ENCODE data around the gene RASGRF1.

RASGRF1 gene

DNA sequence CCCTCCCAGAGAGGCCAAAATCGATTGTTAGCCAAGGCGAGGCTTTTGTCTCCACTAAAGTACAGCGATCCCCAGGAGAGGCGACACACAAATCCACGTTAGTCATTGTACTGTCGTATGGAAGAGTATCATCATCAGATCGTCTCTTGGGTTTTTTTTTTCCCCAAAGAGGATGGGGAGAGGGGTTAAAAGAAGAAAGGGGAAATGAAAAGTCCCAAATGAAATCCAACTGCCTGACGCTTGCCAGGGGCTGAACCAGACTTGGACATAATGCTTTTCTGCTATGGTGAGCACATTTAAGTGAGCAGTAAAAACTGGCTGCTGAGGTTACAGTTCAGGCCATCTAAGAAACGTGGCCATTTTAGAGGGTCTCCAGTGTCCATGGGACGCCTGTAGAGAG is 107.8 kb downstream of the RASGRF1 start:
- no peak for DNase-seq

DNA sequence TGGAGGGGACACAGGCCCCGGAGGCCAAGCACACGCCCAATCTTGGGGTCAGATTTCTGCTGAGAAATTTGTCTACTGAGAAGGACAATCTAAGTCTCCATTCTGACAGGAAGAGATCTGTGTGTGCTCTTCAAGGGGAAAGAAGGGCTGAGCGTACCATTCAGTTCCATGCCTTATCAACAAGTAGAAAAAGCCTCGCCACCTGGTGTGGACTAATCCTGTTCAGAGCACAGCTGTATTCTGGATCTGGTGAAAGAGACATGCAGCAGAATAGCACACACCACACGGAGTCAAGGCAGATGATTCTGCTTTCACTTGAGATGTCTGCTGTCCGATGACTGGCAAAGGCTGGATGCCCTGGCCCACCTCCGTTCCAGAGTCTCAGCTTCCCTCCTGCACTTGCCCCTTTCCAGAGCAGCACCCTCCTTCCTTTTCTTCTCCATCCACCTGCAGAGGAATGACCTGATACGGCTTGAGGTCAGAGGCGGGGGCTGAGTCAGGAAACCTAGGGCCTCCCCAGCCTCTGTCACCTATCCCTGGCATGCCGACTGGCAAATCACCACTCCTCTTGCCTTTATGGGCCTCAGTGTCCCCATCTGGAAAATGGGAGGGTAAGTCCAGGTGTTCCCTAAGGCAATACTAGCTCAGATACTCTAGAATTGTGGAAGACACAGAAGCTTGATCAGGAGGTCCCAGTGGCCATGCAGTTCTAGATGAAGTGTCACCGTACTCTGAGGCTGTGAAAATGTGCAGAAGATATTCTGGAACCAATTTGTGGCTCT is 108.9 kb downstream of the RASGRF1 start:
- DNase-seq, result no peak

DNA sequence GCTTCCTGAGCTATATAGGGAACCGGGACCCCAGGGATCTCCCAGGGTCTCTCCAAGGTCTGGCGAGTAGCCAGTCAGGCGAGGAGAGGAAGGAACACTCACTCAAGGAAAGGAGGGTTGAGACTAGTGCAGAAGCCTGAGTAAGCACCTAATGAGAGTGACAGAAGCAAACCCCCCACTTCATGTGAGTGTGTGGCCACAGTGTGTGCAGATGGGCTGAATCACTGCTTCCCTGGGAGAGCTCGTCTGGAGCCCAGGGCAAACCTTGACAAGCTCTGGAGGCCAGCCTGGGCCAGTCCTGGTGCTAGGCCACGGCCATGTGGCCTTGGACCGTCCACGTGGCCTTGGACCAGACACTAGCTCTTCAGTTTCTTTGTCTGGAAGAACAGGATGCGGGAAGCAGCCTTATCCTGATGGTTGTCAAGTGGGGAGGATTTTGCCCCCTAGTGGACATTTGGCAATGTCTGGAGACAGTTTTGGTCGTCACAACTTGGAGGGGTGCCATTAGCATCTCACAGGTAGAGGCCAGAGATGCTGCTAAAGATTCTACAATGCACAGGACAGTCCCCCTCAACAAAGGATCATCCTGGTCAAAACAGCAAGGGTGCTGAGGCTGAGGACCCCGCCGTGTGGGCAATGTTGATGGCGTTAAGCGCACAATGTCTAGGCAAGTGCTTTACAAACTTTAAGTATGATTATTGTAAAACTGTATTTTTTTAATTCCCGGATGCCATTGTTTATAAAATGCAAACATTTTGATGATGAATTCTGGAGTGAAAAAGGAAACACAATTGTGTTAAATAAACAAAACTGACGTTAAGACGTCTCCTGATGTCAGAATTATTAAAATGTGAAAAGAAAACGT is 110.9 kb downstream of the RASGRF1 start:
- DNase-seq, result peak; percentile 65

DNA sequence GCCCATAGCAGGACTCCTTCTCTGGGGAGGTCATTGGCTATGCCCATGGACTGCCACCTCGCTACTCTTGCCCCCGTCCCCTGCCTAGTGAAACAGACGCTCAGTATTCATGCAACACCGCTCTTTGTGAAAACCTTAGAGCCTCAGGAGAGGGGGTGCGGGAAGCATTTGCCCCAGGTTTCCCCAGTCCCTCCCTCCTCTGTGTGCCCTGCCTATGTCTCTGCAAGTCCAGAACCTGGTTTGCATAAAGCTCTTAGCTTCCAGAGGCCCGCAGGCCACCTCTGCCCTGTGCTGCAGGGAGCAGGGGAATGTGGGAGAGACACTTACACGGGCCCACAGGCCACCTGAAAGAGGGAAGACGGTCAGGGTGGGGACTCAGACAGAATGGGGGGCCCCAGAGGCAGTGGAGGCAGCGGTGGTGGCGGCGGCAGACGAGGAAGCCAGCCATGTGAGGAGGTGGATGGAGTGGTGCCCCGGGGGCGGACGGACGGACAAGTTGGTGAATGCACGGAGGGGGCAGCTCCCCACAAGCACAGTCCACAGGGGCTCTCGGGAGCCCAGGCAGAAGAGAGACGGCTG is 111.9 kb downstream of the RASGRF1 start:
- no peak for DNase-seq

DNA sequence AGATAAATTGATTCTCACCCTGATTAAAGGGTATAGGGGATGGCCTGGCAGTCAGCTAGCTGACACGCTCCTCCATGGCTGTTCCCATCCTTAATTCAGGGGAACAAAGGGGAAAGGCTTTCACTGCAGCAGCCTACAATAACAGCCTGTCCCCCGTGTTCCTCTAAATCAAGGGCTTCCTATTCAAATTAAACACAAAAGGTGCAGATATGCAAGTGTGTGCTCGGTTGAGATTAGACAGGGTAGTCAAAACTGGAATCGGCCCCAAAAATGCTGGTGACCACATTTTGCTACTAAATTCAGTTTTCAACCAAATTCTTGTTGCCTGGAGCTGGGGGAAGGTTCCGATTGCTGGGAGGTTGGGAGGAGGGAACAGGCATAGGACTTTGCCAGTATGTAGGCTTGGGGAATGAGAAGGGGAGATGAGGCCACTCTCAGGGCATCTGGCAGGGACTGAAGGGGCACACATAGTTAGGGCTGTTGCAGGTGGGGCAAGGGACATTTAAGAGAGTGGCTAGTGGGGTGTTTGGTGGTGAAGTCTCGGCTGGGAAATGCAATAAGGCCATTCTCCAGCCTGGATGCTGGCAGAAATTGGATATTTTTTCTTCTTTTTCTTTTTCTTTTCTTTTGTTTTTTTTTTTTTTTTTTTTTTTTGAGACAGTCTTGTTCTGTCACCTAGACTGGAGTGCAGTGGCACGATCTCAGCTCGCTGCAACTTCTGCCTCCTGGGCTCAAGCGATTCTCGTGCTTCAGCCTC is 112.8 kb downstream of the RASGRF1 start:
- no peak for DNase-seq

DNA sequence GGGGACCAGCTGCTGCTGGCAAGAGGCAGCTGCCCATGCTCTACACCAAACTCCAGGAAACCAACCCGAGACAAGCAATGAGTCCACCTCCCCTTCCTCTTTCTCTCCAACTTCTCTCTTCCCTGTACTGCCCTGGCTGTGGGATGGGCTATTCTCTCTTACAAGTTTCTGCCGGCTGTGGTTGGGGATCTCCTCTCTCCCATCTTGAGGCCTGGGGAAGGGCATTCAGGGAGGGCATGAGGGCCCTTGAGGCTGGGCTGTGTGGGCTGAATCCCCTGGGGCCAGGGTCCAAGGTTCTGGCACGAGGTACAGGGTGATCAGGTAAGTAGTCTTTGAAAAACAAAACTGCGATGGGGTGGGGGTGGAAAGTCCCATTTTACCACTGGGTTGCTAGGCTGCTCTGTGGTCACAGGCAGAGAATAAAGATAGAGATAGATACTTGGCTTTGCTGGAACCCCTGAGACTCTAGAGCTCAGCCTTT is 113.4 kb downstream of the RASGRF1 start:
- no peak for DNase-seq

DNA sequence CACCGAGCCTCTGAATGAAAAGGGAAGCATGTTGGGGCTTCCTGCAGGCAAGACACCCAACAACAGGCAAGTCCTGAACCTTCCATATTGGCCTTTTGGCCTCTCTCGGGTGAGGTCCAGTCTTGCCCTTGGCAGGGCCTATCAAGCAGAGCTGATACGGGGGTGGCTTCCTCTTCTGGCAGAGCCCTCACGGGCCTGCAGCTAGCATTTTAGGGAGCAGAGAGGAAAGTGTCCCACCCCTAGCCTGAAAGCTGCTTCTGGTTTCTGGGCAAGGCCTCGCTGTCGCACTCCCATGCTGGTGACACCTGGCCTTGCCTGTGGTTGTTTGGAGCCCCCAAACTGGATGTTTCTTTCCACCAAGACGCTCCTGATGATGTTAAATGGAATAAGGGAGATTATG is 113.9 kb downstream of the RASGRF1 start:
- DNase-seq, result no peak

DNA sequence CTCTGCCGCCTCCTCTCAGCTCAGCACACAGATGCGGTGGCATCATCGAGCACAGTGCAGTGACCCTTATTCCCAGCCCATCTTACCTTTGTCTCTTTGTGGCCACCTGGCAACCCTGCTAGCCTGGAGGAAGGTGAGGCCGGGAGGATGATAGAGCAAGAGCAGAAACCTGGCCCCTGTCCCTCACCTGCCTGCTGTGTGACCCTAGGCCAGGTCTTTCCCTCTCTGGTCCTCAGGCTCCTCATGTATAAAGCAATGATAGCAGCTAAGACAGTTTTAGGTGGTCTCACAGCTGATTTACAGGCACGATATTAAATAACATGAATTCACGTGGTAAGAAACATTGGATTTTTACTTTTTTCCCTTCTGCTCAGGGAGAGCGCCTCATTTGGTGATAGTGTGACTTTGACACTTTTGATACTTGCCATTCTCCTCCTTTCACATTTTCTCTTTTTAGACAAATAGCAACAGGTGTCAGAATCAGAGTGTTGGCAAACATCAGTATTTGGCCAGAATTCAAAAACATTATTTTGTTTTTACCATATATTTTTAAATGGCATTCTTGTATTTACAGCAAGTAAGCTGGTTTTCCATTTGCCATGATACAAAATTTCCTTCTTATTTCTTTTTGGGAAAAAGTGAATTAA is 116.2 kb downstream of the RASGRF1 start:
- DNase-seq, result no peak

DNA sequence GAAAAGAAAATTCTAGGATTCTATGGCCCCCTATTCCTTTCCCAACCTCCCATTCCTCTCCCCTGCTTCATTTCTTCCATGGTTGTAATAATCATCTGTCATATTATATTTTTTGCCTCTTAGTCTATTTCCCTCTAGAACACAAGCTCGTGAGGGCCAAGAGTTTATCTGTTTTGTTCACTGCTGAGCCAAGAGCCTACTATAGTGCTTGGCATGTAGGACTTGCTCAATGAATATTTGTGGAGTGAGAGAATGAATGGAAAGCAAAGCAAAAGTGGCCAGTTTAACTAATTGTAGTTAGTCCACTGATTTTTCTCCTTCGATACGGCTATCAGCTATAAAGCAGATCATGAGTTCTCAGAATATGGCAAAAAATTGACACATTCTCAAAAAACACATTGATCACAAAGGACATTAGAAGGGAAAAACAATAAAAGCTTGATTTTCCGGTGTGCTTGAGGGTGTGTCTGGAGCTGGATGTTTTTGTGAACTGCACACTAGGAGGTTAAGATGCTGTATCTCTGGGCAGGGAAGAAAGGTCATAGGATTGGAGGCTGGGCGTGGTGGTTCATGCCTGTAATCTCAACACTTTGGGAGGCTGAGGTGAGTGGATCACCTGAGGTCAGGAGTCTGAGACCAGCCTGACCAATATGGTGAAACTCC is 120.8 kb downstream of the RASGRF1 start:
- no peak for DNase-seq

DNA sequence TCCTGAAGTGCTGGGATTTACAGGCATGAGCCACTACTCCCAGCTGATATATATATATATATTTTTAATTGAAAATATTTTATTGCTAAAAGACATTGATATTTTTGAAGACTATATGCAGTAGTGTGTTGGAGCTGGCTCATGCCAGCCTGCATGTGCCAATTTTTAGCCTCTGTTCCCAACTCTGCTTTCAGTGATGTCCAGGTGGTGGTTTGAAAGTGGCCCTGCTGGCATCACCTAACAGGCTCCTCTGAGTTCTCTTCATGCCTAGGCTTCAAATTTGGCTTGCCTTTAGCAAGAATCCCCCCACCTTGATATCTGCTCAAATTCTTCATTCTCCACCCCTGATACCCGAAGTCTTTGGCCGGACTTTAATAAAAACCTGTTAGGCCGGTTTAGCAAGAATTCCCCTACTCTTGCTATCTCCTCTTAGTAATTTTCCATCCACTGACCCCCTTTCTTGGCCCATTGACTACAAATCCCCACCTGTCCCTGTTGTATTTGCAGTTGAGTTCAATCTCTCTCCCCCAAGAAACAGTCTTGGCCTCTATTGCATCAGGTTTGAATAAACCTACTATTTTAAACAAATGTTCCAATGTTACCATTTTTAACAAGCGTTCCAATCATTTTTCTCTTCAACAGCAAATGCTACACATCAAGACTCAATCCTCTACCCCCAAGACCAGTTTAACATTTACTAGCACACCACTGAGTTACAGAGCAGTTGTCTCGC is 121.9 kb downstream of the RASGRF1 start:
- DNase-seq, result no peak

DNA sequence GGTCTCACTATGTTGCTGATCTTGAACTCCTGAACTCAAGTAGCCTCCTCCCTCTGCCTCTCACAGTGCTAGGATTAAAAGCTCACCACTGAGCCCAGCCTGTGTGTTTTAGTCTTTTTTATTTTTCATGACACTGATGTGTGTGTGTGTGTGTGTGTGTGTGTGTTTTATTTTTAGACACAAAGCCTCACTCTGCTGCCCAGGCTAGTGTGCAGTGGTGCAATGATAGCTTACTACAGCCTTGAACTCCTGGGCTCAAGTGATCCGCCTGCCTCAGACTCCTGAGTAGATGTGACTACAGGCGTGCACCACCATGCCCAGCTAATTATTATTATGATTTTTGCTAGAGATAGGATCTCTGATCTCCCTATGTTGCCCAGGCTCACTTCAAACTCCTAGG is 122.5 kb downstream of the RASGRF1 start:
- DNase-seq, result no peak

DNA sequence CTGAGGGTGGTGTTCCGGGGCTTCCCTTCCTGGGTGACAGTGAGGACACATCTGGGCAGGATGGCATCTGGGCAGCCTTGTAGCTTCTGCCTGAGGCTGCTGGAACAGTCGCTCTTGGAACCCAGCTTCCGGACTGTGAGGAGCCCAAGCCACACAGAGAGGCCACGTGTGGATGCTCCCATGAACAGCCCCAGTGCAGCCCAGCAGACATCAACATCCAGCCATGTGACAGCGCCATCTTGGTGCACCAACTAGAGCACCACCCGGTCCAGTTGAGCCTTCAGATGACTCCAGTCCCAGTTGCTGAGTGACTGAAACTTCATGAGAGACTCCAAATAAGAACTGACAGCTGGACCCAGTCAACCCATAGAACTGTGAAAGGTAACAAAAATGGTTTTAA is 130.3 kb downstream of the RASGRF1 start:
- DNase-seq, result no peak

DNA sequence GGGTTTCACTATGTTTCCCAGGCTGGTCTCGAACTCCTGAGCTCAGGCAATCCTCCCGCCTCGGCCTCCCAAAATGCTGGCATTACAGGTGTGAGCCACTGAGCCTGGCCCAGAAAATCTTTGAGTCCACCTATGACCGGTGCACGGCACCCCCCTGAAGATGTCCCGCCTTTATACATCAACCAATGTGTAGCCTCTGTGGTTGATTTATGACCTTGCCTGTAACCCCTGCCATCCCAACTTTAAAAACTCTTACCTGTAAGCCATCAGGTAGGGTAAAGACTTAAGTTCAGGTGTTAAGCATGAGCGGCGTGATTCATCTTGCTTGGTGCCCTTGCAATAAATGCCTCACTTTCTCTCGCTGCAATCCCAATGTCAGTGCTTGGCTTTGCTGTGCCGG is 131.2 kb downstream of the RASGRF1 start:
- no peak for DNase-seq

DNA sequence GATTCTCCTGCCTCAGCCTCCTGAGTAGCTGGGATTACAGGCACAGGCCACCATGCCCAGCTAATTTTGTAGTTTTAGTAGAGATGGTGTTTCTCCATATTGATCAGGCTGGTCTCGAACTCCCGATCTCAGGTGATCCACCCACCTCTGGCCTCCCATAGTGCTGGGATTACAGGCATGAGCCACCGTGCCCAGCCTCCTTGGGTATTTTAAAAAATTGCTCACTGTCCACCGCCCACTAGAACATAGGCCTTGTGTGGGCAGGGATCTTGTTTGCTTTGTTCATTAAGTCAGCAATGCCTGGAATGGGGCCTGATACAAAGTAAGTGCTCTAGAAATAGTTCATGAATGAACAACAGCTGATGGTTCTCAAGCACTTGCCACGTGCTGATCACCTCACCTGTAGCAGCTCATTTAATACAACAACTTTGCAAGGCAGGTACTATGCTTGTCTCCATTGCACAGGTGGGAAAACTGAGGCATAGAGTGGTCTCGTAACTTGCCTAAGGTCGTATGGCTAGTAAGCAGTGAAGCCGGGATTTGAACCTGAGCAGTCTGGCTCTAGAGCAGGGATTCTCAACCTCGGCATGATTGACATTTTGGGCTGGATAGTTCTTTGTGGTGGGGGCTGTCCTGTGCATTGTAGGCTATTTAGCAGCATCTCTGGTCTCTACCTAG is 133.0 kb downstream of the RASGRF1 start:
- no peak for DNase-seq

DNA sequence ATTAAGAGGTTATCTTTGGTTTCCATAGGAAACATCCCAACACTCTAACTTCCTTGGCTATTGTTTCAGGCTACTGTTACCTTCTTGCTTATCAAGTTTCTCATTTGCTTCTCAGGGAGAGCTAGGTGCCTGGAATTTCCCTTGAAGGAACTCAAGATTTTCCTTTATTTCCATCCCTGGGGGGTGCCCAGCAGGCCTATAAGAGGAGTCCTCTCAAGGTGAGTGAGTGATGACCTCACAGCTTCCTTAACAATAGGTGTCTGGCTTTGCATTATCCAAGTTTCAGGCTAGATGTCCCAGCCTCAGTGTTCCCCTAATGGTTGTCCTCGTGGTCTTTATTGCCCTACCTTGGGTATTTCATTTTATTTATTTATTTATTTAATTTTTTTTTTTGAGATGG is 133.6 kb downstream of the RASGRF1 start:
- DNase-seq, result no peak

DNA sequence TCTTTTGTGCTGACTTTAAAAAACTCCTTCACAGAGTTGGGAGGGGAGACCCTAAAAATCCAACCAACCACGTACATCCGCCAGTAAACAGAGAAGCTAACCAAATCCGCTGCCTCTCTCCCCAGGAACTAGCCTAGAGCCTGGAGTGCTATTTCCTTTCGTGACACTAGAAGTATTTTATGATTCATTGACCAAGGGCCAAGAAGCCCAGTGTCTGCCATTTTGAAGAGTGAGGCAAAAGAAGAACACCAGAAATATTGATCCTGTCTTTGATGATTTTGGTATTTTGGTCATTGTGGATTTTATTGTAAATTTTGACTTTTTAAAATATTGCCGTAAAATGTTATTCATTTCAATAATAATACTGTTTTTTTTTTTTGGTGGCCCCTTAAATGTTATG is 135.2 kb downstream of the RASGRF1 start:
- DNase-seq, result no peak

DNA sequence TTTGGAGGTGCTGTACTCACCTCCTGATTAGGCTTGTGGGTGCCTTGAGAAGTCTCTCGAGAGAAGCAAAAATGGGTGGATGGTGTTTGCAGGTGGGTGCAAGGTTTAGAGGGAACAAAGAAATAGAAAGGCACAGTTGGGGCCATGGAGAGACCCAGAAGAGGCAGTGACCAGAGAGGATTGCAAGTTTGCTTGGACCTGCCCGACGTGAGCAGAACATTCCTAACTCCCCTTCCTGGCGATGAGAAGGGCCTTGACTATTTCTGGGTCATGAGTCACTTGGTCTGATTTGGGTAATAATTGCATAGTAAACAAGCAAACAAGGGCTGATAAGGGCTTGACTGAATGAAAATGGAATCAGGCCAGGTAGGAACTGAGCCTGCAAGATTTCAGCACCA is 138.7 kb downstream of the RASGRF1 start:
- DNase-seq, result peak; percentile 60

DNA sequence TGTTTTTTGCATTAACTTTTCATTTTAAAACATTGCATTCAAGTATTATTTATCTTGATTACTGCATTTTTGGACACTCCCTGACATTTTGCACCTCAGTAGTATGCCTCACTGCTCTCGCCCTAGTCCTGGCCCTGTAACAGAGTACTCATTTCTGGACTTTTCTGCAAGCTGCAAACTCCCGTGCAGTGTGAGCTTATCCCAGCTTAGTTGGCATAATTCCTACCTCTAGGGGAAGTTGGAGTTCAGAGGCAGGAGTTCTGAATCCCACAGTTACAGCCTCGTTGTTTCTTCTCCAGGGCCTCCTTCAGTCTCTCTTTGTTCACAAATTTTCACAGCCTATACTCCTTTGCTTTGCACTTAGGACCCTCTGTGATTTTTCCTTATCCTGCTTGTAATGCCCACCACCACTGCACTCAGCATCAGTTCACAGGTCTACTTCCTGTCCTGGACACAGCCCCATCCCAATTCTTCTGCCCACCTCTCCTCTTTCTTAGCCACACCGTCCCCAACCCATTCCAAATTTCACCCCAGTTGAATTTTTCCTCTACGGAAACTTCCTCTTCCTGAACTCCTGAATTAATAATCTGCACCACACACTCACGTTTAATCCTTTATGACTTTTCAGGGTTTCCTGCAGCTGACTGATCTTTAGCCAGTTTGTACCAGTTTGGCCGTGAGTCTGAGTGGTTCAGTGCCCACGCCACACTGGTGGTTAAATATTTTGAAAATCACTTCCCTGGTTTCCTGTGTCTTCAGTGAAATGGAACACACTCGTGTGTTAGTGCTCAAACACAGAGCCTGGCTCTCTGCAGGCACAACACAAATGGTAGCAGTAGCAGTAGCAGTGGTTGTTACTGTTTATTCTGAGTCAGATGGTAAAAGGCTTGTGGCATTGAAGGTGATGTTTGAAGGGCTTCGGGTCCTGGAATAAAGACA is 139.4 kb downstream of the RASGRF1 start:
- no peak for DNase-seq

DNA sequence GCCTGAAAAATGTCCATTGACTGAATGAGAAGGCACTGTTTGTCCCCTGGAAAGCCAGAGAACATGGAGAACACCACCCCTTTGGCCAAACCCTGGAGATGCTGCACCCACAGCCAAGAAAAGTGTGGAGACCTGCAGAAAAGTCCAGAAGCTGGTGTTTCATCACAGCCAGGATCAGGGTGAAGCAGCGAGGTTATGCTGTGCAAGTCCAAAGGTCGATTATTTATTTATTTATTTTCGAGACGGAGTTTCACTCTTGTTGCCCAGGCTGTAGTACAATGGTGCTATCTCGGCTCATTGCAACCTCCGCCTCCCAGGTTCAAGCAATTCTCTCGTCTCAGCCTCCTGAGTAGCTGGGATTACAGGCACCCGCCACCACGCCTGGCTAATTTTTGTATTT is 140.2 kb downstream of the RASGRF1 start:
- DNase-seq, result no peak

Measured in NCI-H2029 (cell line).